Upper lobe of left lung (tissue), 4 donors: ENCODE results near the gene ACTN4.

Source experiments
- POLR2A ChIP-seq, 4 donors: fragments of 450-650 bp; IDR thresholded peaks; one replicate each; pipeline ENCODE4 v1.5.1; 2016 to 2017; ENCODE audit warnings: antibody characterized with exemption in 4 of 4, mild to moderate bottlenecking in 2 of 4
- POLR2AphosphoS5 ChIP-seq, 2 donors: sonication (generic); formaldehyde crosslinking; IDR thresholded peaks; one replicate each; pipeline ENCODE4 v1.5.1; 2017; ENCODE audit warnings: antibody characterized with exemption in 2 of 2
- TF ChIP-seq, protein P1 (sequence below), 6 experiments: fragments of 450-650 bp in 4 of 6; fragments of 200-600 bp in 2 of 6; sonication (generic) in 2 of 6; IDR thresholded peaks; one replicate each; pipeline ENCODE4 v1.5.1; 2016 to 2019; ENCODE audit warnings: antibody characterized with exemption in 6 of 6

DNA sequence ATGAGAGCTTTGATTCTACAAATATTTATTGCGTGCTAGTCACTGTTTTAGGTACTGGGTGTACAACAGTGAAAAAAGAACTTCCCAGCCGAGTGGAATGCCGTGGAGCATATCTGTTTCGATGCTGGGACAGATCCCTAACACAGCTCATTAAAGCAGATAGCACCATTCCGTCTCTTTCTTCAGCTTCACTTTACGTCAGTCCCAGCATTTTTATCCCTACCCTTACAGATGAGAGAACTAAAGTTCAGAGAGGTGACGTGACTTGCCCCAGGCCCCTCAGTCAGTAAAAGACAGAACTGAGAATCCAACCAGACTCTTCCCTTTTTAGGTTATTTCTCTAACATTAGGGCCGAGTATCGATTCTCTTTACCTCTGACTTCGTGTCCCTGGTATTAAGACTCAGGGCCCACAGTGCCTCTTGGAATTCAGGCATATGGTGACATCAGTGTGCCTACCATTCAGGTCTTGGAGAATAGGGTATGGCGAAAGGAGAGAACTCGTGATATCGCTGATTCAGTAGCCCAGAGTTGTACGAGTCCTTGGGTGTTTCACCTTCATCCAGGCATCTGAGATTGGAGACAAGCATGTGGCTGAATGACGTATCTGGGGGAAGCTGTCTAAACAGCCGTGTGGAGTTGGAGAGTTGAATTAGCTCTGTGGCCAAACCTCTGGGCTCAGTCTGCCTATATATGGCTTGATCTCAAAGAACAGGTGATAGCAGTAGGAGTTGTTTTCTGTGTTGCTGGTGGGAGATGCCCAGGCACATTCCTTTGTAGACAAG, 27.1 kb downstream of the ACTN4 start:
- no peak for TF ChIP-seq POLR2AphosphoS5 (IDR thresholded peaks at IDR 0.05)
- TF ChIP-seq, protein P1, sequence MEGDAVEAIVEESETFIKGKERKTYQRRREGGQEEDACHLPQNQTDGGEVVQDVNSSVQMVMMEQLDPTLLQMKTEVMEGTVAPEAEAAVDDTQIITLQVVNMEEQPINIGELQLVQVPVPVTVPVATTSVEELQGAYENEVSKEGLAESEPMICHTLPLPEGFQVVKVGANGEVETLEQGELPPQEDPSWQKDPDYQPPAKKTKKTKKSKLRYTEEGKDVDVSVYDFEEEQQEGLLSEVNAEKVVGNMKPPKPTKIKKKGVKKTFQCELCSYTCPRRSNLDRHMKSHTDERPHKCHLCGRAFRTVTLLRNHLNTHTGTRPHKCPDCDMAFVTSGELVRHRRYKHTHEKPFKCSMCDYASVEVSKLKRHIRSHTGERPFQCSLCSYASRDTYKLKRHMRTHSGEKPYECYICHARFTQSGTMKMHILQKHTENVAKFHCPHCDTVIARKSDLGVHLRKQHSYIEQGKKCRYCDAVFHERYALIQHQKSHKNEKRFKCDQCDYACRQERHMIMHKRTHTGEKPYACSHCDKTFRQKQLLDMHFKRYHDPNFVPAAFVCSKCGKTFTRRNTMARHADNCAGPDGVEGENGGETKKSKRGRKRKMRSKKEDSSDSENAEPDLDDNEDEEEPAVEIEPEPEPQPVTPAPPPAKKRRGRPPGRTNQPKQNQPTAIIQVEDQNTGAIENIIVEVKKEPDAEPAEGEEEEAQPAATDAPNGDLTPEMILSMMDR (IDR thresholded peaks at IDR 0.05): no peak
- no peak for TF ChIP-seq POLR2A (IDR thresholded peaks at IDR 0.05)
